GF-D8 (cell line): Measurements from ENCODE around the gene HAUS2.
"Not testable (repeated sequence)": the region's sequence is repeated elsewhere in the genome, so short reads cannot be mapped to it uniquely, and the experiment has no call there.

Experiments used
- DNase-seq: peaks from one replicate; lab custom pipeline; 2025; lab: John Stamatoyannopoulos, UW

HAUS2 gene

DNA sequence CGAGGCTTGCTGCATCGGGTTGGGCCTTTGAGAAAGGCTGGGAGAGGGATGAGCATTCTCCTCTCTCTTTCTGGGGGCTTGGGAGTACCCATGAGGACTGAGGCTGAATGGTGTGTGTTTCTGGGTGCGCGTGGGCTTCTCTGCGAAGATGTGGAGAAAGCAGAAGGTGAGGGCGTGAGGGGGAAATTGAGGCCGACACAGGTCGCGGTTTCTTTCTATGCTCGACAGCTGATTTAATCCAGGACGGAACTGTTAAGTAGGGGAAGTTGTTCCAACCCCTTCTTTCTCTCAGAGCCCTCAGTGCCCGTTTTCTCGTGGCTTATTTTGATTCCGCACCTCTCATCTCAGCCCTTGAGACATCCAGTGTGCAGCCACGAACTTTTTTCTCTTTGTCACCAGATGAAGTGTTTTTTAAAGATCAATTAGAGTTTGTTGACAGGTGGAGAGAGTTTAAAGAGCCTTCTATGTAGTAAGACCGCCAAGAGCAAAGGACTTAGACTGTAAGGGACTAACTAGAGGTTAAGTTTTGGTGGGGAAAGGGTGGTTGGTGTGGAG, 27.5 kb downstream of the HAUS2 start:
- DNase-seq: no peak

- DNase-seq: no peak
Measured at GRCh38 chr15:42576776-42577175, 28.1 kb downstream of the HAUS2 start.

DNA sequence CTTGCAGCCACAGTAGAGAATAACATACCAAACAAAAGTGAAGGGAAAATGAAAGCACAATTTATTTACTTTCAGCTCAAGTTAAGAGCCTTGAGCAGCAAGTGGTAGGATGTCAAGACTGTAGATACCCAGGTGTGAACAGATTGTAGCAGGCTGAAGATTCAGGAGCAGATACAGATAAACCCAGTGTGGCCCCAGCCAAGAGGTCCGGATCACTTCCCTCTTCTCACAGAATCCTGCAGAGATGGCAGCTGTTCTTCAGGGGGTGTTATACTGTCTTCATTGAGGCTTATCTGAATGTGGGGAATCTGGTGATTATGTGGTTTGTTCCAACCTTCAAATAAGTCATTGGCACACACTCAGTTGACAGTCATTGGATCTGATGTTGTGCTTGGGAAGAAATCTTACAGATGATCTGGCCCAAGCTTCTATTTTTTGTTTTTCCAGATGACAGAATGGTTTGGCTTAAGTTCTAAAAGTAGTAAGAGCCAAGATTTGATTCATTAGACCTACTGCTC, 28.9 kb downstream of the HAUS2 start:
- no peak for DNase-seq

DNA sequence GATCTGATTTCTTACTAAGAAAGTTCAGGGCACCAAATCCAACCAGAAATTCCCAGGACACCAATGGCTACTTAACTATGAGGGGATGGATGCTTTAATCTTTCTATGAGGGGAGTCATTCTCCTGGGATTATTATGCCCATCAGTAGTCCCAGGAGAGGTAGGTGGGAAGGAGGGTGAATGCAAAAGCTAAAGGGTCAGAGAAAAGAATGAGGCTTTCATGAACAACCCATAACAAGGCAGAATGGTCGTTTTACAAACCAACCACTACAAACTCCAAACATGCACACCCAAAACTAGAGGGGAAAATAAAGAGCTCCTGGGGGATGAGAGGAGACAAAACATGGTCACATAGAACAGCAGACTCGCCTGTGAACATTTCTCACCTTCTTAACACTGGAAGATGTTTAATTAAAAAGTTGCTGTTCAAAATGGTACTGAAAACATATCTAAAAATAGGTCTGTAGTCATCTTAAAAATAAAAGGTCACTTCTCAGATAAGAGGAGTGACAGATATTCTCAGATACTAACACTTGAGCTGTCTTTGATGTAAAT, 30.4 kb downstream of the HAUS2 start:
- DNase-seq: no peak

DNA sequence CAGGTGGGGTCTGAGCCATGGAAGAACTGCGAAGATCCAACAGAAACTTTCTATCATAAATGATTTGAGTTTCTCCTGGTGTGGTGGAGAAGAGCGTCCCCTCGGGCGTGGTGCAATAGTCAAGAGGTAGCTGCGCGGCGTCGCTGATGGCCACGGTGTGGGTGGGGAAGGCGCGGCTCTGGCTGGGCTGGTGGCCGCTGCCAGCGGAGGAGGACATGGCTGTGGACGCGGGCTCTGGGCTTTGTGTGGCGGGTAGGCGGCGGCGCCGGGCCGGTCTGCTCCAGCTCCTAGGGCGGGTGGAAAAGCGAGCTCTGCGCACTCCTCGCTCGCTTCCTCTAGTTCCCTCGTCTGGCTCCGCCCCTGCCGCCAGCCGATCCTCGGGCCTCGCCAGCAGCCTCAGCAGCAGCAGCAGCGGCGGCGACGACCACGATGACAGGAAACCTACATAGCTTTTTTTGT, 32.7 kb downstream of the HAUS2 start:
- DNase-seq: peak; percentile 20

DNA sequence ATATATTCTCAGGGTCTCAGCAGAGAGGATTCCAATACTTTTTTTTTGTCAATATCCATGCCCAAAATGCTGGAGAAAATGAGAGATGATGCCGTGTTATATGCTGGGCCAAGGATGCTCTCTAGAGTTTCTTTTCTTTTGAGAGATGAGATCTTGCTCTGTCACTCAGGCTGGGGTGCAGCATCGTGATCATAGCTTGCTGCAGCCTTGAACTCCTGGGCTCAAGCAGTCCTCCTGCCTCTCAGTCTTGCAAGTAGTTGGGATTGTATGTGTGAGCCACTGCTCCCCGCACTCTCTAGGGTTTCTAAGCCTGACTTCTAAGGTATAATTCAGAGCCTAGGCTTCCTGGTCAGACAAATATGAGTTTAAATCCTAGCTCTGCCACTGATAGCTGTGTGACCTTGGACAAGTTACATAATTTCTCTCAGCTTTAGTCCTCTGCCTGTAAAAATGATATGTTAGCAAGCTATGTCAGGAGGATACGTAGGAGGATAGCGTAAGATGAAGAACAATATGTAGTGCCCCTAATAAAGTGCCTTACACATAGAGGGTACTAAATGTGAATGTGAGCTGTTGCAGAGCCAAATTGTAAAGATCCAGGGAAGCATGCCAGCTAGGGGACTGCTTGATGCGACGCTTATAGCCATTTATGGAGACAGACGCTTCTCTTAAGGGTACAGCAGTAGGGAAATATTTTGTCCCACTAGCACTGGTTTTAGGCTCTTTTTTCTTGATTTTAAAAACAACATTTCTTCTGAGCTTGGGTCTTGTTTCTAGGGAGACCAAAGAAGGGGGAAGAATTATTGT, 34.1 kb downstream of the HAUS2 start:
- DNase-seq: no peak

DNA sequence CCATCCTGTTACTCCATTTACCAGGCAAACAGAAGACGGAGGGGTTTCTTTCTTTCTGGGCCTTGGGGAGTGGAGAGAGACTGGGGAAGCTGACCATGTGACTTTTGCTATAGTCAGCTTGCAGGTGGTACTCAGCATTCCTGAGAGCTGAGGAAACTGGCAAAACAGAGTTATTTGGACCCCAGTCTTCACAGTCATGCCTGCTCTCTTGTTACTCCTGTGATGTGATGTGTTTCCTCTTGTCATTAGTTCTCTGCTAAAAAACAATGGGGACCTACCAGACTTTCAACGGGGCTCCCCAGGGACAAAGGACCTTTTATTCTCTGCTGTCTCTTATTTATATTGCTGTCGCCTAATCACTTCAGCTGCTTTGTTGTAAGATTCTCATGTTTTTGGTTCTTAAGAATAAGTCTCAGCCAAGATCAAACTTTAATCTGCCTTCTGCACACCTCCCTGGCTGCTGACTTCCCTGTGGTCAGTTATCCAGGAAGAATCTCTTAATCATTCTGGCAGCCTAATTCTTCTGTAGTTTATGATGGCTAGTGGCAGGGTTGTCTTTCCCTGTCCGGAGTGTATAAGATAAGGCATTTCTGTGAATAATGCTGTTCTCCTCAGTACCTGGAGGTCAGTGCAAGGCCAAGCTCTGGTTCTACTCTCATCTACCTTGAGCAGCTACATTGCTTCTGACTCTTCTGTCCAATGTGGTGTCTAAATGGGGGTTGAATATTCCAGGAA, 35.6 kb downstream of the HAUS2 start:
- no peak for DNase-seq

DNA sequence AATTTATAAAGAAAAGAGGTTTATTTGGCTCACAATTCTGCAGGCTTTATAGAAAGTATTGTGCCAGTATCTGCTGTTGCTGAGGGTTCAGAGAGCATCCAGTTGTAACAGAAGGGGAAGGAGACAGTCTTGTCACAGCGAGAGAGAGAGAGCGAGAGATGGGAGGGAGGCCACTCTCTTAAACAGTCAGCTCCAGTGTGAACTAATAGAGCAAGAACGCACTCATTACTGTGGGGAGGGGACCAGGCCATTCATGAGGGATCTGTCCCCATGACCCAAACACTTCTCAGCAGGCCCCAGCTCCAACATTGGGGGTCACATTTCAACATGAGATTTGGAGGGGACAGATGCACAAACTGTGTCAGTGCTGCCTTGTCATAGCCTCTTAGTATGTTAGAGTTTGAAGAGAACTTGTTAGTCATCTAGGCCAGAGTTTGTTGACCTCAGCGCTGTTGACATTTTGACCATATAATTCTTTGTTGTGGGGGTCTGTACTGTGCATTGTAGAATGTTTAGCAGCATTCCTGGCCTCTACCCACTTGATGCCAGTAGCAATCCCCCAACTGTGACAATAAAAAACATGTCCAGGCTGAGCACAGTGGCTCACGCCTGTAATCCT, 42.1 kb downstream of the HAUS2 start:
- no peak for DNase-seq

- DNase-seq: no peak
Measured at GRCh38 chr15:42591238-42591934, 42.7 kb downstream of the HAUS2 start.

GRCh38 chr15:42592716-42593115, 44.1 kb downstream of the HAUS2 start:
- no peak for DNase-seq

GRCh38 chr15:42593143-42593542, 44.5 kb downstream of the HAUS2 start:
- DNase-seq: no peak

GRCh38 chr15:42594095-42594494, 45.5 kb downstream of the HAUS2 start:
- no peak for DNase-seq

DNA sequence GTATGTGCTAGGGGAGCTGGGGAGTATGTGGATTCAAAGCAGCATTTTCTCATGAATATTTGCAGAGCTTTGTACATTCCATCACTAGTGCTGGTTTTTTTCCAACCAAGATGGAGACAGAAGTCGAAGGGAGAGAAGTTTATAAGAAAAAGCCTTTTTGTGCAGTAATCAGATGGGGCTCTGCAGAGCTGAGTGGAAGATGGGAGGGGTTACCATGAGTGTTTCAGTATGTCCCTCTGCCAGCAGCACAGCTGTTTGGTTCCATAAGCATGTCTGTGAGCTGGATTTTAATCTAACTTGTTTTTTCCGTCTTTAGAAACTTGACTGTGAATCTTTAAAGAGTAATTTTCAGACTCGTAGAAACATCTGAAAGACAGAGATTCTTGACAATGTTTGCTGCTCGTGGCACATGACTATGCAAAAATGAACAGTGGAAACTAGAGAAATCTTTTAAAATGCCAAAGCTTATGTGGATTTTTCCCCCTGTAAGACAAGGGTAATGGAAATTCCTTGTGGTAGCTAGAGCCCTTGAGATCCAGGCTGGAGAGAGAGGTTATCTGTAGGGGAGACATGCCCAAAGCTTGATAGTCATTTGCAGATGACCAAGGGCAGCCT, 47.1 kb downstream of the HAUS2 start:
- DNase-seq: no peak

GRCh38 chr15:42601316-42601715, 52.7 kb downstream of the HAUS2 start:
- not testable (repeated sequence) for DNase-seq

GRCh38 chr15:42602501-42602900, 53.9 kb downstream of the HAUS2 start:
- no peak for DNase-seq

DNA sequence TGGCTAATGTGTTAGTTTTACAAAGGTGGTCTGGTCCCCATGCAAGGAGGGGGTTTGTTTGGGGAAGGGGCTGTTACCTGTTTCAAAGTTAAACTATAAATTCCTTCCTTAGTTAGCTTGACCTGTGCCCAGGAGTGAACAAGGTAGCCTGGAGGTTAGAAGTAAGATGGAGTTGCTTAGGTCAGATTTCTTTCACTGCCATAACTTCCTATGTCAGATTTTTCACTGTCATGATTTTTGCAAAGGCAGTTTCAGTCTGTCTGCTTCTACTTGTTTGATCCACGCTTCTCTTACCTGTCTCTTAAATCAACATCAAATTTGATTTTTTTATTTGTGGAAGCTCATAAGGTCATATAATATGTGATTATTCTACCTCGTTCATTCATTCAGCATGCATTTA, 55.3 kb downstream of the HAUS2 start:
- DNase-seq: no peak

- peak; percentile 52 for DNase-seq
Measured at GRCh38 chr15:42604894-42605744, 56.5 kb downstream of the HAUS2 start.

- no peak for DNase-seq
Measured at GRCh38 chr15:42605796-42606195, 57.2 kb downstream of the HAUS2 start.

DNA sequence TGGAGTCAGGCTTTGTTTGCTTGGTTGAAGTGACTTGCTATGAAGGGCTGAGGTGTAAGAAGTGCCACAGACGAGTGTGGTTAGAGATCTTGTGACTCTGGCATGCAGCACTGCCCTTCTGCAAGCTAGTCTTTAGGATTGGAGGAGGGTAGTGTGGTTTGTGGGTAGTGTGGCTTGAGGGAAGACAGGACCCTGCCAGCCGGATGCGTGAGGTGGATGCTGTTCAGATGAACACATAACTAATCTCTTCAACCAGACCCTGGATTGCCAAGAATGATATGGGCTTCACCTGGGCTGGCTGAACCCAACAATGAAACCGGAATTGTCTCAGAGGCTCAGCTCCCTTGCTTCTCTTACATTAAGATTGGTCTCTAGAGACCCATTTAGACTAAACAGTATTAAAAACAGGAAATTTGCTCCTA, 59.5 kb downstream of the HAUS2 start:
- peak; percentile 93 for DNase-seq
